HEK293 (cell line): ENCODE data around the gene KLRG1.
A peak's percentile ranks its signal among the peaks of the same experiment; 100 is the strongest.

Experiments used
- BCL11A ChIP-seq: fragments of 450-650 bp; formaldehyde crosslinking; IDR thresholded peaks from 2 replicates; pipeline ENCODE4 v1.5.1; 2016; ENCODE audit warnings: low read depth, missing biosample characterization, missing genetic modification characterization
- BCL6B ChIP-seq: fragments of 450-650 bp; formaldehyde crosslinking; IDR thresholded peaks from 2 replicates; pipeline ENCODE4 v1.5.1; 2017; ENCODE audit warnings: missing biosample characterization, missing genetic modification characterization
- ELK4 ChIP-seq: IDR thresholded peaks from 2 replicates; pipeline ENCODE4 v1.6.1; 2011; ENCODE audit warnings: mild to moderate bottlenecking, low read depth, low read length, borderline replicate concordance
- GFI1B ChIP-seq: fragments of 450-650 bp; formaldehyde crosslinking; IDR thresholded peaks from 2 replicates; pipeline ENCODE4 v1.5.1; 2016; ENCODE audit warnings: missing biosample characterization, missing genetic modification characterization
- HOXC10 ChIP-seq: sonication (generic); formaldehyde crosslinking; IDR thresholded peaks from 2 replicates; pipeline ENCODE4 v1.8.1; 2023; ENCODE audit warnings: mild to moderate bottlenecking, missing genetic modification reagents
- KLF1 ChIP-seq: fragments of 450-650 bp; formaldehyde crosslinking; IDR thresholded peaks from 2 replicates; pipeline ENCODE4 v1.5.1; 2016; ENCODE audit warnings: missing biosample characterization, missing genetic modification characterization
- PRDM2 ChIP-seq: fragments of 450-650 bp; formaldehyde crosslinking; IDR thresholded peaks from 2 replicates; pipeline ENCODE4 v1.5.1; 2016; ENCODE audit warnings: missing biosample characterization, missing genetic modification characterization, borderline replicate concordance
- PRDM4 ChIP-seq: fragments of 450-650 bp; formaldehyde crosslinking; IDR thresholded peaks from 2 replicates; pipeline ENCODE4 v1.5.1; 2017; ENCODE audit warnings: missing biosample characterization, missing genetic modification characterization
- SP7 ChIP-seq: fragments of 450-650 bp; formaldehyde crosslinking; IDR thresholded peaks from 2 replicates; pipeline ENCODE4 v1.5.1; 2016; ENCODE audit warnings: missing biosample characterization, missing genetic modification characterization
- ZBTB44 ChIP-seq: fragments of 450-650 bp; IDR thresholded peaks from 2 replicates; pipeline ENCODE4 v1.5.1; 2018; ENCODE audit warnings: missing biosample characterization, mild to moderate bottlenecking, missing genetic modification characterization
- ZNF114 ChIP-seq: fragments of 450-650 bp; formaldehyde crosslinking; IDR thresholded peaks from 2 replicates; pipeline ENCODE4 v1.5.0; 2017; ENCODE audit warnings: missing biosample characterization, missing genetic modification characterization
- ZNF223 ChIP-seq: fragments of 450-650 bp; formaldehyde crosslinking; IDR thresholded peaks from 2 replicates; pipeline ENCODE4 v1.5.1; 2016; ENCODE audit warnings: missing biosample characterization, missing genetic modification characterization
- ZNF280C ChIP-seq: fragments of 450-650 bp; formaldehyde crosslinking; IDR thresholded peaks from 2 replicates; pipeline ENCODE4 v1.5.1; 2016; ENCODE audit warnings: missing biosample characterization, missing genetic modification characterization
- ZNF302 ChIP-seq: fragments of 450-650 bp; formaldehyde crosslinking; IDR thresholded peaks from 2 replicates; pipeline ENCODE4 v1.5.1; 2016; ENCODE audit warnings: missing biosample characterization, missing genetic modification characterization, low read depth
- ZNF324 ChIP-seq: fragments of 450-650 bp; formaldehyde crosslinking; IDR thresholded peaks from 2 replicates; pipeline ENCODE4 v1.5.1; 2016; ENCODE audit warnings: missing biosample characterization, missing genetic modification characterization
- ZNF394 ChIP-seq: fragments of 450-650 bp; formaldehyde crosslinking; IDR thresholded peaks from 2 replicates; pipeline ENCODE4 v1.5.1; 2016; ENCODE audit warnings: missing biosample characterization, missing genetic modification characterization, mild to moderate bottlenecking, moderate library complexity, borderline replicate concordance
- ZNF426 ChIP-seq: fragments of 450-650 bp; formaldehyde crosslinking; IDR thresholded peaks from 2 replicates; pipeline ENCODE4 v1.5.1; 2017; ENCODE audit warnings: missing biosample characterization, missing genetic modification characterization, mild to moderate bottlenecking, inconsistent platforms, moderate library complexity
- ZNF473 ChIP-seq: fragments of 450-650 bp; formaldehyde crosslinking; IDR thresholded peaks from 2 replicates; pipeline ENCODE4 v1.5.1; 2017; ENCODE audit warnings: missing biosample characterization, missing genetic modification characterization
- ZNF501 ChIP-seq: fragments of 450-650 bp; formaldehyde crosslinking; IDR thresholded peaks from 2 replicates; pipeline ENCODE4 v1.5.1; 2016; ENCODE audit warnings: missing biosample characterization, missing genetic modification characterization
- ZNF658 ChIP-seq: fragments of 450-650 bp; formaldehyde crosslinking; IDR thresholded peaks from 2 replicates; pipeline ENCODE4; 2016; ENCODE audit warnings: missing biosample characterization, missing genetic modification characterization
- ZNF701 ChIP-seq: fragments of 450-650 bp; formaldehyde crosslinking; IDR thresholded peaks from 2 replicates; pipeline ENCODE4 v1.5.1; 2016; ENCODE audit warnings: missing biosample characterization, missing genetic modification characterization
- ZNF837 ChIP-seq: fragments of 450-650 bp; formaldehyde crosslinking; IDR thresholded peaks from 2 replicates; pipeline ENCODE4 v1.5.1; 2016; ENCODE audit warnings: missing biosample characterization, missing genetic modification characterization
- ZSCAN23 ChIP-seq: fragments of 450-650 bp; formaldehyde crosslinking; IDR thresholded peaks from 2 replicates; pipeline ENCODE4 v1.5.1; 2016; ENCODE audit warnings: missing biosample characterization, missing genetic modification characterization
- ZSCAN30 ChIP-seq: fragments of 450-650 bp; IDR thresholded peaks from 2 replicates; pipeline ENCODE4 v1.5.1; 2018; ENCODE audit warnings: missing biosample characterization, mild to moderate bottlenecking, missing genetic modification characterization, moderate library complexity

The KLRG1 gene

GRCh38 chr12:8949342-8950220 lies 39.8 kb upstream of the KLRG1 start, which contains the start of gene M6PR (continued):
- TF ChIP-seq ELK4 (peak; percentile 76; the same call in 1 of the 2 replicates), BCL6B (tag by site-specific recombination) (no peak), ZSCAN23 (tag by site-specific recombination) (no peak), HOXC10 (no peak), PRDM4 (no peak; the same call in 1 of the 2 replicates), BCL11A (peak; percentile 73; the same call in 1 of the 2 replicates), KLF1 (tag by site-specific recombination) (no peak), GFI1B (tag by site-specific recombination) (no peak), ZNF473 (tag by site-specific recombination) (no peak), ZNF658 (no peak), PRDM2 (tag by site-specific recombination) (no peak), ZNF501 (tag by site-specific recombination) (peak; percentile 88), ZNF223 (no peak), ZSCAN30 (tag by site-specific recombination) (peak; percentile 36; the same call in 1 of the 2 replicates), ZNF280C (tag by site-specific recombination) (no peak), ZNF302 (tag by site-specific recombination) (no peak), ZNF837 (tag by site-specific recombination) (no peak), ZNF426 (tag by site-specific recombination) (no peak), ZNF701 (tag by site-specific recombination) (no peak), ZNF324 (tag by site-specific recombination) (peak; percentile 71; the same call in 1 of the 2 replicates), ZNF114 (tag by site-specific recombination) (no peak), ZBTB44 (tag by site-specific recombination) (no peak), SP7 (tag by site-specific recombination) (peak; percentile 64), ZNF394 (peak; percentile 49; the same call in 1 of the 2 replicates)
